Testis (tissue), 2 donors: ENCODE data around the gene C2CD4A.

ENCODE experiments used
- POLR2A ChIP-seq: fragments of 450-650 bp; IDR thresholded peaks from one replicate; pipeline ENCODE4 v1.6.1; 2017; ENCODE audit warnings: antibody characterized with exemption, mild to moderate bottlenecking, moderate library complexity
- TF ChIP-seq, protein P1 (sequence below), 3 experiments: fragments of 450-650 bp in 2 of 3; fragments of 200-600 bp in 1 of 3; sonication (generic) in 1 of 3; IDR thresholded peaks; one replicate each; pipeline ENCODE4 v1.5.1; 2016 to 2019; ENCODE audit warnings: antibody characterized with exemption in 3 of 3, mild to moderate bottlenecking in 2 of 3, moderate library complexity in 1 of 3

DNA sequence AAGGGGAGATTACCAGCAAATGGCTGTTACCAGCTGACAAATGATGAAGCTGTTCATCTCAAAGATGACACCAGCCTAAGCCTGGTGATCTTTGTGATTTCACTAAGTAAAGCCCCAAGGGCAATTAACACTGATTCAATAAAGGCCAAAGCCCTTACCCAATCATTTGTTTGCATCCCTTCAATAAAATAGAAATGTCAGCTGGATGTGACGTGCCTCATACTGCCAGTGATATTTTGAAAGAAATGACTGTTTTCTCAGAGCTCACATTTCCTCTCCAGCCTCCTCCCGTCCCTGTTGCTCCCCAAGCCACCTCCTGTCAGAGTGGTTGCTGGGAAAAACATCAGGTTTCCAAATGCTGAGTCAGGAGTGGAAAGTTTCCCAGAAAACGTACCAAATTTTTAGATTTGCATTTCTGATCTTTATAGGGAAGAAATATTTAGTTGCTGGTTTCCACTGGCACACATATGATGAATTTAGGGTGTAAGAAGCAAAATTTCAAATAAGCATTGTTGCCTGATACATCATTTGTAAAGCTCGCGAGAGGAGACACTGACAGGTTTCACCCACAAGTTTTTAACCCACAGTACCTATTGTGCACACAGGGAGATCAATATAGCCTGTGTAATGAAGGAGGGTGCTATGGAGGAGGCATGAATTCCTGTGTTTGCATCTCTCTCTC is 21.0 kb downstream of the C2CD4A start:
- TF ChIP-seq, protein P1, sequence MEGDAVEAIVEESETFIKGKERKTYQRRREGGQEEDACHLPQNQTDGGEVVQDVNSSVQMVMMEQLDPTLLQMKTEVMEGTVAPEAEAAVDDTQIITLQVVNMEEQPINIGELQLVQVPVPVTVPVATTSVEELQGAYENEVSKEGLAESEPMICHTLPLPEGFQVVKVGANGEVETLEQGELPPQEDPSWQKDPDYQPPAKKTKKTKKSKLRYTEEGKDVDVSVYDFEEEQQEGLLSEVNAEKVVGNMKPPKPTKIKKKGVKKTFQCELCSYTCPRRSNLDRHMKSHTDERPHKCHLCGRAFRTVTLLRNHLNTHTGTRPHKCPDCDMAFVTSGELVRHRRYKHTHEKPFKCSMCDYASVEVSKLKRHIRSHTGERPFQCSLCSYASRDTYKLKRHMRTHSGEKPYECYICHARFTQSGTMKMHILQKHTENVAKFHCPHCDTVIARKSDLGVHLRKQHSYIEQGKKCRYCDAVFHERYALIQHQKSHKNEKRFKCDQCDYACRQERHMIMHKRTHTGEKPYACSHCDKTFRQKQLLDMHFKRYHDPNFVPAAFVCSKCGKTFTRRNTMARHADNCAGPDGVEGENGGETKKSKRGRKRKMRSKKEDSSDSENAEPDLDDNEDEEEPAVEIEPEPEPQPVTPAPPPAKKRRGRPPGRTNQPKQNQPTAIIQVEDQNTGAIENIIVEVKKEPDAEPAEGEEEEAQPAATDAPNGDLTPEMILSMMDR (IDR thresholded peaks at IDR 0.05): no peak
- TF ChIP-seq POLR2A: no peak
